ENCODE measurements around the gene SNX32. TPM values are rescaled to one million over a fixed set of nuclear protein-coding genes. Genes with fewer than 3 reads are reported as not detected.

SNX32 gene
- total RNA-seq, 2 experiments from 2014 or later: 2.9 to 3.0 TPM

DNA sequence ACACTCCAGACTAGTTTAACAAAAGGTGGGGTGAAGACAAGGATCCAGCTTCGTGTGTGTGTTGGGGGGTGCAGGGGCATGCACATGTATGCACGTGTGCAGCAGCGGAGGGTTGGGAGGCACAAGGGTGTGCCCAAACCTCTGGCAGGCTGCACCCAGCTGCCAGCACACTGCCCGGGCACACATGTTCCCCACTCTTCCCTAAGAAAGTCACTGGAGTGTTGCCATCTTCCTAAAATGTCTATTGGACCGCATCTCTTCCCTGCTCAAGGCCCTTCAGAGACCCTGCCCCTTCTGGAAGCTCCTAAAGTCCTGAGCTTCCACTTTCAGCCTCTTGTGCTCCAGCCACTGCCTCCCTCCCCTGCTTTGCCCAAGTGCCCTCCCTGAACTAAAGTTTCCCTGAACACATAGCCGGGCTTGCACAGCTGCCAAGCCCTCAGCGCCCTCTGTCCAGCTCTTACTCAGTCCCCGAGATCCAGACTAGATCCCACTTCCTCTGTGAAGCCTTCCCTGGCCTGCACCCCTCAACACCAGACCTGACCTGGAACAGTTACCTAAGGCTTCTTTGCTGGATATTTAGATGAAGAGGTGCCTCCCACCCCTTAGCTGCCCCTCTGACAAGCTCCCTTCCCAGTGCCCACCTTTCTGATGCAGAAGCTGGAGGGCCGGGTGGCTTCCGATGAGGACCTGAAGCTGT, 18.2 kb downstream of the SNX32 start:
- intact Hi-C loops (cut with DNase I, micrococcal nuclease): no loop called here
- ATAC-seq: no peak
- ChIA-PET POLR2A (interaction anchor here (0.8 to 1.4 kb wide), 7 partner anchors 9 to 316 kb away, joined by 3 to 6 read pairs (median 3); partner anchors contain the start of gene SNX32), CTCF (interaction anchor here (0.6 to 2.0 kb wide), 12 partner anchors 8 to 224 kb away, joined by 3 to 14 read pairs (median 3); partner anchors contain the start of genes BANF1 and MUS81)
- H3K4me3 Mint-ChIP-seq: no peak overlapping the region
- H3K9me3 Mint-ChIP-seq (ENCODE audit: low read depth): peaks cover 3% of the 10 kb centered on the region
- peaks cover 53% of the 10 kb centered on the region for H3K36me3 Mint-ChIP-seq (ENCODE audit: low read depth)
- no peak for DNase-seq
- H3K27ac Mint-ChIP-seq: no peak overlapping the region
- H3K27me3 Mint-ChIP-seq: no peaks in the 10 kb centered on the region
- H3K4me1 Mint-ChIP-seq: peaks cover 26% of the 10 kb centered on the region

DNA sequence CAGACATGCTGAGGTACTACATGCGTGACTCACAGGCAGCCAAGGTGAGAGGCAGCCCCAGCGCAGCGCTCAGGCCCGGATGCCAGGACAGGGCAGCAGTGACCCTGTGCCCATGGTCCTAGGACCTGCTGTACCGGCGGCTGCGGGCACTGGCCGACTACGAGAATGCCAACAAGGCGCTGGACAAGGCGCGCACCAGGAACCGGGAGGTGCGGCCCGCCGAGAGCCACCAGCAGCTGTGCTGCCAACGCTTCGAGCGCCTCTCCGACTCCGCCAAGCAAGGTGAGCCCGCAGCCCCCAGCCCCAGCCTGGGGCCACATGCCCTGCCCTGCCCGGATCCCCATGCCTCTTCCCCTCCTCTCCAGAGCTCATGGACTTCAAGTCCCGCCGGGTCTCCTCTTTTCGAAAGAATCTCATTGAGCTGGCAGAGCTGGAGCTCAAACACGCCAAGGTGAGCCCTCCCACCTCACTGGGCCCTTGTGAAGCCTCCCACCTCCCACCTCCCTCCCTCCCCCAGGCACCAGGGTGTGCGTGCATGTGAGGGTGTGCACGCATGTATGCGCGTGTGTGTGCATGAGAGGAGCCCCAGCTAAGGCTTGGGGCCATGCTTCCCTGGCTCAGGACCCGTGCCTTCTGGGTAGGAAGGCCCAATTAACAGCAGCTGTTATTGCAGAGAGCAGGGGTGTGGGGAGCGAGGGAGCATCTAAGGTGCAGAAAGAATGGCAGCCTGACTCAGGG, 18.9 kb downstream of the SNX32 start:
- Mint-ChIP-seq H3K36me3 (ENCODE audit: low read depth) (peaks cover 53% of the 10 kb centered on the region), H3K9me3 (ENCODE audit: low read depth) (peaks cover 3% of the 10 kb centered on the region), H3K4me1 (peaks cover 26% of the 10 kb centered on the region), H3K27me3 (no peaks in the 10 kb centered on the region), H3K27ac (no peak overlapping the region), H3K4me3 (no peak overlapping the region)
- ATAC-seq (no peak), DNase-seq (no peak)
- intact Hi-C loops (cut with DNase I, micrococcal nuclease): no loop called here
- ChIA-PET CTCF (interaction anchor here (0.8 to 2.0 kb wide), 8 partner anchors 7 to 189 kb away, joined by 3 to 14 read pairs (median 3); partner anchors contain the start of genes BANF1 and MUS81), POLR2A (interaction anchor here (0.6 to 1.4 kb wide), 7 partner anchors 19 to 317 kb away, joined by 3 to 4 read pairs (median 3); partner anchors contain the start of gene SNX32)

DNA sequence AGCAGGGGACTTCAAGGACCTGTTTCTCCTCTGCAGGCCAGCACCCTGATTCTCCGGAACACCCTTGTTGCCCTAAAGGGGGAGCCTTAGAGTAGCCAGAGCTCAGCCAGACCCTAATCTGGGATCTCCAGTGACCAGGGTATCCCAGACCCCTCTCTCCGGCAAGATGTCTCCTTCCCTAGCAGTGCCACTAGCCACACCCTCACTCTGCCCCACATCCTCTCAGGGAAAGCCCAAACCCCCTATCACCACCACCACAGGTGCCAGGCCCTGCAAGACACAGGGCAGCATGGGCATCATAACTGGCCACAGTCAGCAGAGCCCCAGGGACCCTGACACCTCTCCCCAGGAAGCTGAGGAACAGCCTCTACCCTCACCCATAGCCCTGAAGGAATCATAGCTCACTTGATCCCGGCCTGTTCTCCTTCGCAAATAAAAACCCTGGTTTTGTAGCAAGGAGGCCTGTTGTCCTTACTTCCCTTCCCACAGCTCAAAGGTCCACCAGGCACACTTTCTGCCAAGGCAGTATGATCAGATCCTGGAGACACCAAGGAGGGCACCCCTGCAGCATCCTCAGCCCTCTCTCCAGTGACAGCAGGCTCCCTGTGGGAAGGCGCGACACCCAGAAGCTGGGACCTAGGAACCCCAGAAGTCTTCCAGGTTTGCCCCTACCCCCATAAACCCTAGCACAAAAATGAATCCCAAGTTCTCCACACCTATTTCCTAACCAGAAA, 19.6 kb downstream of the SNX32 start:
- intact Hi-C loops (cut with DNase I, micrococcal nuclease): no loop called here
- Mint-ChIP-seq H3K36me3 (ENCODE audit: low read depth) (peaks cover 53% of the 10 kb centered on the region), H3K9me3 (ENCODE audit: low read depth) (peaks cover 3% of the 10 kb centered on the region), H3K27me3 (no peaks in the 10 kb centered on the region), H3K4me1 (peaks cover 28% of the 10 kb centered on the region), H3K27ac (no peak overlapping the region), H3K4me3 (peak overlapping the region; percentile 6)
- POLR2A ChIA-PET: interaction anchor here (0.6 to 1.4 kb wide), 5 partner anchors 20 to 141 kb away, joined by 3 to 4 read pairs (median 3); partner anchors contain the start of gene SNX32
- CTCF ChIA-PET: interaction anchor here (0.8 to 1.7 kb wide), 5 partner anchors 8 to 81 kb away, joined by 3 read pairs; no protein-coding TSS in a partner anchor
- DNase-seq (no peak), ATAC-seq (no peak)

DNA sequence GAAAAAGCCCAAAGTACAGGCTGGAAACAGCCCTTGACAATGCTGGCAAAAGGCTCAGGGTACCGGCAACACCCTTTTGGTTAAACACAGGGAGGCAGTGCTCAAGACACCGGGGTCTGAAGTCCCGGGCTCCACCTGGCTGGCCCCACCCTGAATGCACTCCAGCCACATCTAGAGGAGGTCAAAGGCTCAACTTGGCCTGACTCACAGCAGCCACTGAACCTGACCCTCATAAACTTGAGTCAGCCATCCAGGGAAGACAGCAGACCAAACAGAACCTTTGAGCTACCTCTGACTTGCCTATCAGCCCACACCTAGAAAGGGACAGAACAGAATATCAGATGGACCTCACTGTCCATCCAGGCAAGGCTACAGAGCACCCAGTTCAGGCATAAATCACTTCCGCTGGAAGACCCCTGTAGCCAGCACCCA, 20.4 kb downstream of the SNX32 start:
- H3K4me3 Mint-ChIP-seq: peak overlapping the region; percentile 53
- DNase-seq (no peak), ATAC-seq (no peak)
- H3K36me3 Mint-ChIP-seq (ENCODE audit: low read depth): peaks cover 53% of the 10 kb centered on the region
- H3K9me3 Mint-ChIP-seq (ENCODE audit: low read depth): peaks cover 3% of the 10 kb centered on the region
- no peaks in the 10 kb centered on the region for H3K27me3 Mint-ChIP-seq
- intact Hi-C loops (cut with DNase I, micrococcal nuclease): no loop called here
- H3K27ac Mint-ChIP-seq: peak overlapping the region; percentile 37
- ChIA-PET CTCF (interaction anchor here (0.8 kb wide), 1 partner anchor 19 kb away, joined by 3 read pairs; no protein-coding TSS in a partner anchor), POLR2A (no interaction called here)
- peaks cover 29% of the 10 kb centered on the region for H3K4me1 Mint-ChIP-seq

DNA sequence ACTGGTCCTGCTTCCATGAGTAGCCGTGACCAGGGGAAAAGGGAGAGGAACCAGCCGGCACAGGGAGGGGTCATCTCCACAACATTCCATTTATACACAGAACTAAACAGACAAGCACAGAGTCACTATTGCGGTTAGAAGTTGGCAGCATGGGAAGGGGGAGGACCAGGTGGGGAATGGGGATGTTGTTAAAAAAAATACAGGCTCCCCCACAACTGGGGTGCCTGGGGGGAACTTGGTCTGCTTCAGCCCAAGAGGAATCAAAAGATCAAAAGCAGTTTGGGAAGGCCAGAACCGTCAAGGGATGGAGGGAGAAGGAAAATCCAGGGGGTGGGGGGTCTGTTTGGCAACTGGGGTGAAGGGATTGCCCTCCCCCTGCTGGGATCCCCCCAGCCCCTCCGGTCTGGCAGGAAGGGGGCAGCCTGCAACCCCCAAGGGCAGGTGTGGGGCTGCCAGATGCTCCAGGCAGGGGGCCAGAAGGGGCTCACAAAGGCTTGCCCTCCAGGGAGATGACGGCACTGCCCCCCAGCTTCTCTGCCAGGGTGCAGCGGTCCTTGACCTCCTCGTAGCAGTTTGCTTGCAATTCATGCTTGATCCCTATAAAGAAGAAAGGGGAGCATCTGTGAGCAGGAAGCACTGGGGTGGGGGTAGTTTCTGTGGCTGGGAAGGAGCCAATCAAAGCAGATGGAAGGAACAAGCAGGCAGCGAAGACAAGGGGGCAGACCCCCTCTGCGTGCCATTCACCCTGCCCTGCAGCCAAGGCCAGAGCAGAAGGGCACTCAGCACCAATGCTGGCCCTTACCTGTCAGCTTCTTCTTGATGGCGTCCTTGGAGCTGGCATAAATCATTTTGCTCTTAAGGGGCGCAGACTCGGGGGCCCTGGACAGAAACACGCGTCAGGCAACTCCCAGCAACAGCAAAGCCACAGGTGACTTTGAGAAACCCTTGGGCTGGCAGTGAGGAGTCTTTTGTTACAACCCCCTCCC, 21.4 kb downstream of the SNX32 start:
- intact Hi-C loops (cut with DNase I, micrococcal nuclease): loop anchor here (5.0 kb wide), 2 partner anchors 283 to 612 kb away; partner anchors contain the start of genes FAM89B (in 1 of the 2), PELI3 (in 1 of the 2) and ZNRD2 (in 1 of the 2)
- H3K27me3 Mint-ChIP-seq: no peaks in the 10 kb centered on the region
- H3K4me3 Mint-ChIP-seq: peak overlapping the region; percentile 91
- ATAC-seq (no peak), DNase-seq (no peak)
- ChIA-PET CTCF (interaction anchor here (0.8 kb wide), 1 partner anchor 85 kb away, joined by 3 read pairs; no protein-coding TSS in a partner anchor), POLR2A (no interaction called here)
- peaks cover 3% of the 10 kb centered on the region for H3K9me3 Mint-ChIP-seq (ENCODE audit: low read depth)
- no peak overlapping the region for H3K27ac Mint-ChIP-seq
- peaks cover 53% of the 10 kb centered on the region for H3K36me3 Mint-ChIP-seq (ENCODE audit: low read depth)
- peaks cover 32% of the 10 kb centered on the region for H3K4me1 Mint-ChIP-seq

- H3K36me3 Mint-ChIP-seq (ENCODE audit: low read depth): peaks cover 54% of the 10 kb centered on the region
- intact Hi-C loops (cut with DNase I, micrococcal nuclease): loop anchor here (5.0 kb wide), 2 partner anchors 284 to 611 kb away; partner anchors contain the start of genes FAM89B (in 1 of the 2), PELI3 (in 1 of the 2) and ZNRD2 (in 1 of the 2)
- DNase-seq: no peak
- ATAC-seq: no peak
- H3K27me3 Mint-ChIP-seq: no peaks in the 10 kb centered on the region
- ChIA-PET POLR2A (no interaction called here), CTCF (interaction anchor here (0.8 kb wide), 1 partner anchor 86 kb away, joined by 3 read pairs; no protein-coding TSS in a partner anchor)
- peak overlapping the region; percentile 78 for H3K27ac Mint-ChIP-seq
- H3K4me1 Mint-ChIP-seq: peaks cover 32% of the 10 kb centered on the region
- H3K4me3 Mint-ChIP-seq: peak overlapping the region; percentile 91
- H3K9me3 Mint-ChIP-seq (ENCODE audit: low read depth): peaks cover 3% of the 10 kb centered on the region
These were observed 22.2 kb downstream of the SNX32 start for GRCh38 chr11:65855927-65856363.

GRCh38 chr11:65856689-65857499, 23.1 kb downstream of the SNX32 start:
- ChIA-PET CTCF (interaction anchor here (0.6 to 6.6 kb wide), 3 partner anchors 17 to 285 kb away, joined by 3 to 210 read pairs (median 4); partner anchors contain the start of genes CCDC85B and FIBP), POLR2A (no interaction called here)
- H3K36me3 Mint-ChIP-seq (ENCODE audit: low read depth): peaks cover 52% of the 10 kb centered on the region
- ATAC-seq: no peak
- peak overlapping the region; percentile 91 for H3K4me3 Mint-ChIP-seq
- peaks cover 3% of the 10 kb centered on the region for H3K9me3 Mint-ChIP-seq (ENCODE audit: low read depth)
- peak; percentile 93 for DNase-seq
- no peaks in the 10 kb centered on the region for H3K27me3 Mint-ChIP-seq
- peak overlapping the region; percentile 78 for H3K27ac Mint-ChIP-seq
- H3K4me1 Mint-ChIP-seq: peaks cover 37% of the 10 kb centered on the region
- intact Hi-C loops (cut with DNase I, micrococcal nuclease): loop anchor here (5.0 kb wide), 2 partner anchors 285 to 610 kb away; partner anchors contain the start of genes FAM89B (in 1 of the 2), PELI3 (in 1 of the 2) and ZNRD2 (in 1 of the 2)

- H3K4me1 Mint-ChIP-seq: peaks cover 38% of the 10 kb centered on the region
- DNase-seq: peak; percentile 79
- peak overlapping the region; percentile 78 for H3K27ac Mint-ChIP-seq
These were observed 23.7 kb downstream of the SNX32 start for GRCh38 chr11:65857500-65857852.

More at GRCh38 chr11:65857500-65857852, 23.7 kb downstream of the SNX32 start:
- no peak for ATAC-seq
- H3K4me3 Mint-ChIP-seq: peak overlapping the region; percentile 91
- intact Hi-C loops (cut with DNase I, micrococcal nuclease): loop anchor here (5.0 kb wide), 2 partner anchors 285 to 610 kb away; partner anchors contain the start of genes FAM89B (in 1 of the 2), PELI3 (in 1 of the 2) and ZNRD2 (in 1 of the 2)
- ChIA-PET POLR2A (interaction anchor here (0.6 to 1.0 kb wide), 3 partner anchors 16 to 1079 kb away, joined by 3 to 4 read pairs (median 4); partner anchors contain the start of genes PCNX3 and SF1), CTCF (interaction anchor here (0.7 to 6.6 kb wide), 4 partner anchors 17 to 286 kb away, joined by 4 to 210 read pairs (median 18); partner anchors contain the start of genes CCDC85B and FIBP)
- peaks cover 46% of the 10 kb centered on the region for H3K36me3 Mint-ChIP-seq (ENCODE audit: low read depth)
- H3K9me3 Mint-ChIP-seq (ENCODE audit: low read depth): no peaks in the 10 kb centered on the region
- no peaks in the 10 kb centered on the region for H3K27me3 Mint-ChIP-seq

All from activated CD4-positive, alpha-beta T cell treated with anti-CD3 and anti-CD28 coated beads for 36 hours (primary cell).